ENCODE data around the gene SMAD1.

The SMAD1 gene

GRCh38 chr4:145488310-145488709 lies 6.7 kb downstream of the SMAD1 start:
- Histone ChIP-seq H3K4me1 (ENCODE audit: control insufficient read depth, insufficient read depth, low read length) (peaks cover 33% of the 10 kb centered on the region), H3K4me3 (ENCODE audit: low read depth, low read length) (no peak overlapping the region), H3K9me3 (ENCODE audit: control insufficient read depth, insufficient read depth, low read length) (no peaks in the 10 kb centered on the region), H3K9ac (ENCODE audit: low read depth, low read length) (no peak overlapping the region), H3K27ac (ENCODE audit: low read depth, low read length) (no peak overlapping the region), H3K36me3 (ENCODE audit: control insufficient read depth, insufficient read depth, low read length) (no peaks in the 10 kb centered on the region), H3K27me3 (ENCODE audit: control insufficient read depth, insufficient read depth, low read length) (no peaks in the 10 kb centered on the region)

- H3K36me3 ChIP-seq (ENCODE audit: control insufficient read depth, insufficient read depth, low read length), result no peaks in the 10 kb centered on the region
- H3K4me3 ChIP-seq (ENCODE audit: low read depth, low read length), result no peak overlapping the region
- no peaks in the 10 kb centered on the region for H3K27me3 ChIP-seq (ENCODE audit: control insufficient read depth, insufficient read depth, low read length)
- no peaks in the 10 kb centered on the region for H3K9me3 ChIP-seq (ENCODE audit: control insufficient read depth, insufficient read depth, low read length)
- H3K27ac ChIP-seq (ENCODE audit: low read depth, low read length), result no peak overlapping the region
- H3K9ac ChIP-seq (ENCODE audit: low read depth, low read length), result no peak overlapping the region
- H3K4me1 ChIP-seq (ENCODE audit: control insufficient read depth, insufficient read depth, low read length), result peaks cover 23% of the 10 kb centered on the region
Observed at GRCh38 chr4:145489556-145489955, 7.9 kb downstream of the SMAD1 start.

- Histone ChIP-seq H3K27ac (ENCODE audit: low read depth, low read length) (no peak overlapping the region), H3K4me1 (ENCODE audit: control insufficient read depth, insufficient read depth, low read length) (peaks cover 23% of the 10 kb centered on the region), H3K4me3 (ENCODE audit: low read depth, low read length) (no peak overlapping the region), H3K36me3 (ENCODE audit: control insufficient read depth, insufficient read depth, low read length) (no peaks in the 10 kb centered on the region), H3K9me3 (ENCODE audit: control insufficient read depth, insufficient read depth, low read length) (no peaks in the 10 kb centered on the region), H3K27me3 (ENCODE audit: control insufficient read depth, insufficient read depth, low read length) (no peaks in the 10 kb centered on the region), H3K9ac (ENCODE audit: low read depth, low read length) (no peak overlapping the region)
Observed at GRCh38 chr4:145490361-145490760, 8.7 kb downstream of the SMAD1 start.

- H3K4me1 ChIP-seq (ENCODE audit: control insufficient read depth, insufficient read depth, low read length), result peaks cover 23% of the 10 kb centered on the region
- no peak overlapping the region for H3K9ac ChIP-seq (ENCODE audit: low read depth, low read length)
- no peaks in the 10 kb centered on the region for H3K27me3 ChIP-seq (ENCODE audit: control insufficient read depth, insufficient read depth, low read length)
- no peaks in the 10 kb centered on the region for H3K36me3 ChIP-seq (ENCODE audit: control insufficient read depth, insufficient read depth, low read length)
- no peak overlapping the region for H3K4me3 ChIP-seq (ENCODE audit: low read depth, low read length)
- H3K27ac ChIP-seq (ENCODE audit: low read depth, low read length), result no peak overlapping the region
- H3K9me3 ChIP-seq (ENCODE audit: control insufficient read depth, insufficient read depth, low read length), result no peaks in the 10 kb centered on the region
Observed at GRCh38 chr4:145490796-145491195, 9.1 kb downstream of the SMAD1 start.

GRCh38 chr4:145492376-145492775 lies 10.7 kb downstream of the SMAD1 start:
- Histone ChIP-seq H3K4me3 (ENCODE audit: low read depth, low read length) (no peak overlapping the region), H3K4me1 (ENCODE audit: control insufficient read depth, insufficient read depth, low read length) (peaks cover 20% of the 10 kb centered on the region), H3K27me3 (ENCODE audit: control insufficient read depth, insufficient read depth, low read length) (no peaks in the 10 kb centered on the region), H3K9ac (ENCODE audit: low read depth, low read length) (no peak overlapping the region), H3K36me3 (ENCODE audit: control insufficient read depth, insufficient read depth, low read length) (no peaks in the 10 kb centered on the region), H3K9me3 (ENCODE audit: control insufficient read depth, insufficient read depth, low read length) (no peaks in the 10 kb centered on the region), H3K27ac (ENCODE audit: low read depth, low read length) (no peak overlapping the region)

- no peaks in the 10 kb centered on the region for H3K27me3 ChIP-seq (ENCODE audit: control insufficient read depth, insufficient read depth, low read length)
- peaks cover 12% of the 10 kb centered on the region for H3K4me1 ChIP-seq (ENCODE audit: control insufficient read depth, insufficient read depth, low read length)
- H3K4me3 ChIP-seq (ENCODE audit: low read depth, low read length), result no peak overlapping the region
- H3K9me3 ChIP-seq (ENCODE audit: control insufficient read depth, insufficient read depth, low read length), result no peaks in the 10 kb centered on the region
- H3K36me3 ChIP-seq (ENCODE audit: control insufficient read depth, insufficient read depth, low read length), result no peaks in the 10 kb centered on the region
- H3K9ac ChIP-seq (ENCODE audit: low read depth, low read length), result no peak overlapping the region
- H3K27ac ChIP-seq (ENCODE audit: low read depth, low read length), result no peak overlapping the region
Observed at GRCh38 chr4:145493166-145493565, 11.5 kb downstream of the SMAD1 start.

- Histone ChIP-seq H3K27me3 (ENCODE audit: control insufficient read depth, insufficient read depth, low read length) (no peaks in the 10 kb centered on the region), H3K4me1 (ENCODE audit: control insufficient read depth, insufficient read depth, low read length) (peaks cover 10% of the 10 kb centered on the region), H3K27ac (ENCODE audit: low read depth, low read length) (no peak overlapping the region), H3K4me3 (ENCODE audit: low read depth, low read length) (no peak overlapping the region), H3K36me3 (ENCODE audit: control insufficient read depth, insufficient read depth, low read length) (no peaks in the 10 kb centered on the region), H3K9me3 (ENCODE audit: control insufficient read depth, insufficient read depth, low read length) (no peaks in the 10 kb centered on the region), H3K9ac (ENCODE audit: low read depth, low read length) (no peak overlapping the region)
Observed at GRCh38 chr4:145494666-145495270, 13.1 kb downstream of the SMAD1 start.

GRCh38 chr4:145496292-145496691 lies 14.6 kb downstream of the SMAD1 start:
- peaks cover 20% of the 10 kb centered on the region for H3K4me1 ChIP-seq (ENCODE audit: control insufficient read depth, insufficient read depth, low read length)
- H3K4me3 ChIP-seq (ENCODE audit: low read depth, low read length), result no peak overlapping the region
- H3K36me3 ChIP-seq (ENCODE audit: control insufficient read depth, insufficient read depth, low read length), result no peaks in the 10 kb centered on the region
- H3K9me3 ChIP-seq (ENCODE audit: control insufficient read depth, insufficient read depth, low read length), result no peaks in the 10 kb centered on the region
- no peak overlapping the region for H3K9ac ChIP-seq (ENCODE audit: low read depth, low read length)
- H3K27ac ChIP-seq (ENCODE audit: low read depth, low read length), result no peak overlapping the region
- H3K27me3 ChIP-seq (ENCODE audit: control insufficient read depth, insufficient read depth, low read length), result no peaks in the 10 kb centered on the region

GRCh38 chr4:145497199-145498149 lies 15.8 kb downstream of the SMAD1 start:
- H3K9me3 ChIP-seq (ENCODE audit: control insufficient read depth, insufficient read depth, low read length), result no peaks in the 10 kb centered on the region
- no peak overlapping the region for H3K9ac ChIP-seq (ENCODE audit: low read depth, low read length)
- no peaks in the 10 kb centered on the region for H3K36me3 ChIP-seq (ENCODE audit: control insufficient read depth, insufficient read depth, low read length)
- no peak overlapping the region for H3K4me3 ChIP-seq (ENCODE audit: low read depth, low read length)
- no peaks in the 10 kb centered on the region for H3K27me3 ChIP-seq (ENCODE audit: control insufficient read depth, insufficient read depth, low read length)
- H3K4me1 ChIP-seq (ENCODE audit: control insufficient read depth, insufficient read depth, low read length), result peaks cover 23% of the 10 kb centered on the region
- H3K27ac ChIP-seq (ENCODE audit: low read depth, low read length), result no peak overlapping the region

GRCh38 chr4:145498430-145498829 lies 16.8 kb downstream of the SMAD1 start:
- Histone ChIP-seq H3K4me3 (ENCODE audit: low read depth, low read length) (no peak overlapping the region), H3K27me3 (ENCODE audit: control insufficient read depth, insufficient read depth, low read length) (no peaks in the 10 kb centered on the region), H3K9ac (ENCODE audit: low read depth, low read length) (no peak overlapping the region), H3K27ac (ENCODE audit: low read depth, low read length) (no peak overlapping the region), H3K9me3 (ENCODE audit: control insufficient read depth, insufficient read depth, low read length) (no peaks in the 10 kb centered on the region), H3K4me1 (ENCODE audit: control insufficient read depth, insufficient read depth, low read length) (peaks cover 28% of the 10 kb centered on the region), H3K36me3 (ENCODE audit: control insufficient read depth, insufficient read depth, low read length) (no peaks in the 10 kb centered on the region)

- Histone ChIP-seq H3K27ac (ENCODE audit: low read depth, low read length) (no peak overlapping the region), H3K4me1 (ENCODE audit: control insufficient read depth, insufficient read depth, low read length) (peaks cover 38% of the 10 kb centered on the region), H3K4me3 (ENCODE audit: low read depth, low read length) (no peak overlapping the region)
Observed at GRCh38 chr4:145501051-145501660, 19.5 kb downstream of the SMAD1 start.

More at GRCh38 chr4:145501051-145501660, 19.5 kb downstream of the SMAD1 start:
- H3K9me3 ChIP-seq (ENCODE audit: control insufficient read depth, insufficient read depth, low read length), result no peaks in the 10 kb centered on the region
- no peak overlapping the region for H3K9ac ChIP-seq (ENCODE audit: low read depth, low read length)
- no peaks in the 10 kb centered on the region for H3K27me3 ChIP-seq (ENCODE audit: control insufficient read depth, insufficient read depth, low read length)
- no peaks in the 10 kb centered on the region for H3K36me3 ChIP-seq (ENCODE audit: control insufficient read depth, insufficient read depth, low read length)

Data from HUES48 (cell line).